Mesenteric fat pad (tissue), 1 donor: ENCODE data around the gene IPCEF1. TPM values are rescaled to one million over a fixed set of nuclear protein-coding genes. Genes with fewer than 3 reads are reported as not detected.

Experiments used
- DNase-seq: peaks from one replicate; pipeline ENCODE4 v3.0.0-alpha.2; 2020; ENCODE audit warnings: low spot score
- total RNA-seq: library from RNA; stranded (reverse); fragmentation: NEBNext Ultra II Directional; extraction: Animal tissue kit (Norgen Biotek cat#: 25700); gene quantifications from one replicate; pipeline ENCODE4 v1.2.1, GENCODE V29; 2021
- donor health status: DM: yes; HTN: yes; CAD: no.

IPCEF1 gene
- total RNA-seq, 1 donor from 2014 or later, result 1.5 TPM

DNA sequence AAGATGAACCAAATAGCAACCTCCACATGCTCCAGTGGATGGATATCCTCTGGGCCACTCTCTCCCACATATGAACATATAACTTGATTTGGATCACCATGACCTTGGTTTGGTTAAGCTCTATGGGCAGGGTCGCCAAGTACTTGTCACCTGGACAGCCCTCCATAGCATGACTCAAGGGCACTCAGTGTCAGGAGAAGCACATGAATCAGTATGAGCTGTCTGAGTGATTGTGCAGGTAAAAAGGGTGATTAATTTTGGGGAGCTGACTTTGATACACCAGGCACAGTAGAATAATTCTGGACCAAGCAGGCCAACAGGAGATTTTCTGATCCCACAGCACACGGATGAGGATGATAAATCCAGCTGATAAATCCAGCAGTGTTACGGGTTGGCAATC lies 243.2 kb downstream of the IPCEF1 start:
- DNase-seq, result no peak

DNA sequence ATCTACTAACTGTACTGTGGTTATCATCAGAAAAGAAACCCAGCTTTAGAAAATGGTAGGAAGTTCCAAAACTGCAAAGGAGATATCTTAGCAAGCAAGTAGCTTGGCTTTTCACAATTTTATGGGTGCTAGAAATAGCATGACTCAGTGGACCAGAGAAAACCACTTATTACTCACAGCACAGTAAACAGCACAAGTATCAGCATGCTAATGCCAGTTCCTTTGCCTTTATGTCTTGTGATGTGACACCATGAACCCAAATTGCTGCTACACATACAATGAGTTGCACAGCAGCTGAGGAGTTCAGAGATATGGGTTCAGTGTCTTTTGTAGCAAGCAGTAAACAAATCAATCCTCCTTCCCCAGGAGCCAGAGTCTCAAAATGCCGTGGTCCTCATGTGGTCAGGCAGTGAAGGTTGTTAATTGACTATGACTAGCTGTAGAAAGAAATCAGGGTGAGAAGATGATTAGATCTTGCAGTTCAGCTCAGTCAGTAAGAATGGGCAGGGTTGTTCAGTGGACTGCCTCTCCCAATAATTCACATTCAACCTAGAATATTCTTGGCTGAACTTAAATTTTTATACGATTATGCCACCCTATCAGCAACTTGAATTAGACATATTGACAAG lies 244.3 kb downstream of the IPCEF1 start:
- DNase-seq, result no peak

DNA sequence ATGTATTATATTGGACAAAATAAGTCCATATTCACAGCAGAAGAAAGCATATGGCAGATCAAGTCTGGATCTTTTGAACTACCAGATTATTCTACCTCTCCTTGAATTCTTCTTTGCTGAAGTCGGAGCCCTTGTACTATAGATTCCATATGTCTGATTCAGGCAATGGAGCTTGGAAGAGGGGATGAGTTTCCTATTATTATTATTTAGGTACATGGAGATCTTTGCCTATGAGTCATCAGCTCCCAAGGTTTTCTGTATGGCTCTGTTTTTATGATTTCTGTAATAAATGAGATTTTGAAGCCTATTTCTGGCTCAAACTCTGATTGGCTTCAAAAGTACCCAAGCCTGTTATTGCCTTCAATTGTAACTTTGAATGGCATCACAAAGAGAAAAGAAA lies 245.6 kb downstream of the IPCEF1 start:
- no peak for DNase-seq

DNA sequence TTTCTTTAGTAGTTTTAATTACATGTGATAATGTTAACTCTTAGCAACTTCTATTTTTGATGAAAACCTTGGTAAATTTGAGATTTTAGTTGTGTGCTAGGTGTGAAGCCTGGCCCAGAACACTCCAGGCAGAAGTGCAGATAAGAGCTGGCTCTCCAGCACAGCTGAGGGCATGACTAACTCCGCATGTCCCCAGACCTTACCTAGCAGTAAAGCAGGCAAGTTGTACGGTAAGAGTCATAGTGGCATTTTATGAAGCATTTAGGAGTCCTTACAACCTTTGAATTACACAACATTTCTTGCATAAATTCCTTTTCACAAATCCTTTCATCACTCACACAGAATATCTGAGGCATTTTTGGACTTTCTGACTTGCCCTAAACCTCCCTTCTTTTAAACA lies 250.4 kb downstream of the IPCEF1 start:
- DNase-seq, result no peak

Other genes with a start within 250 kb of the IPCEF1 start
- 9.9 TPM for gene CNKSR3, start 153.9 kb upstream of the IPCEF1 start, total RNA-seq